Tibial nerve (tissue), 4 donors: ENCODE results near the gene FBN1. TPM values are rescaled to one million over a fixed set of nuclear protein-coding genes. Genes with fewer than 3 reads are reported as not detected.

ENCODE experiments used
- DNase-seq, 2 donors: peaks; one replicate each; pipeline ENCODE4 v3.0.0-alpha.2; 2019; ENCODE audit warnings: low spot score in 2 of 2
- H3K27ac ChIP-seq, 4 donors: fragments of 200-600 bp; sonication (generic) in 3 of 4; one replicate each; pipeline ENCODE4 v1.5.1; 2017 to 2019; ENCODE audit warnings: mild to moderate bottlenecking in 1 of 4
- H3K27me3 ChIP-seq, 2 donors: fragments of 200-600 bp; sonication (generic) in 1 of 2; one replicate each; pipeline versions ENCODE4 v1.5.1 to v1.6.0; 2017 to 2019
- H3K36me3 ChIP-seq, 3 donors: fragments of 200-600 bp; sonication (generic); one replicate each; pipeline ENCODE4 v1.5.1; 2018 to 2019
- H3K4me1 ChIP-seq, 4 donors: fragments of 200-600 bp; sonication (generic) in 3 of 4; one replicate each; pipeline ENCODE4 v1.5.1; 2017 to 2019
- H3K4me3 ChIP-seq, 4 donors: fragments of 200-600 bp; sonication (generic) in 3 of 4; one replicate each; pipeline ENCODE4 v1.5.1; 2017 to 2019; ENCODE audit warnings: mild to moderate bottlenecking in 1 of 4, moderate library complexity in 1 of 4
- H3K9me3 ChIP-seq, 4 donors: fragments of 200-600 bp; sonication (generic) in 3 of 4; one replicate each; pipeline ENCODE4 v1.5.1; 2017 to 2019
- EP300 ChIP-seq, 2 donors: sonication (generic); formaldehyde crosslinking; IDR thresholded peaks; one replicate each; pipeline ENCODE4 v1.6.1; 2017; ENCODE audit warnings: antibody characterized with exemption in 2 of 2, mild to moderate bottlenecking in 1 of 2
- POLR2A ChIP-seq, 2 donors: fragments of 450-650 bp; IDR thresholded peaks; one replicate each; pipeline ENCODE4 v1.6.1; 2017; ENCODE audit warnings: antibody characterized with exemption in 2 of 2, mild to moderate bottlenecking in 2 of 2, moderate library complexity in 2 of 2
- WGBS, 2 donors: methylation state at CpG; one replicate each; pipeline ENCODE4 v1.1.5; 2018; 5-methylcytosine and 5-hydroxymethylcytosine counted together
- total RNA-seq, 4 donors: library from RNA; depleted of rRNA; stranded (reverse); fragments of >200 nt; gene quantifications; one replicate each; pipeline ENCODE4 v1.1.0, GENCODE V29; 2016
- TF ChIP-seq, protein P1 (sequence below), 5 experiments: fragments of 200-600 bp in 3 of 5; fragments of 450-650 bp in 2 of 5; sonication (generic) in 3 of 5; IDR thresholded peaks; one replicate each; pipeline ENCODE4 v1.5.1; 2016 to 2019; ENCODE audit warnings: antibody characterized with exemption in 5 of 5, mild to moderate bottlenecking in 3 of 5, moderate library complexity in 2 of 5

The FBN1 gene
- total RNA-seq, 4 donors from 2014 or later, result 144 to 293 (median 234) TPM

DNA sequence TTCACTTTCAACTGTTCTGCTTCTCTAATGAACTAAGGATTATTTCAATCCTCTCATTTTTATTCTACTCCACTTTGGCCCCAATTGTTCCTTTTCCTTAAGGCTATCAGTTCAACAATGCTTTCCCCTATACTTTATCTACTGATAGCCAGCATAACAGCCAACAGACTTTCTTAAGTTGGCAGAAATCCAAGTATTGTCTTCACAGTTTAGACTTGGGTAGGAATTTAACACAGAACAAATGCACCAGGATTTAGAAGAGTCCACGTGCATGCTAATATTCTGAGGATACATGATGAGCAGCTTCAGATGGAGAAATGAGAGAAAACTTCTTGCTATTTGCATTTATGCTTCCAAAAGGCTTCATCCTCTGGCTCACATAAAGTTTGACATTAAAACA, 54.8 kb downstream of the FBN1 start:
- no peak overlapping the region for H3K4me3 ChIP-seq
- peaks cover 0 to 19% (median 0%) of the 10 kb centered on the region in 4 donors for H3K4me1 ChIP-seq
- 4 to 15% methylated on average over 1 of the region's 1 CpG for WGBS, 2 donors
- no peak for DNase-seq
- H3K27ac ChIP-seq, result no peak overlapping the region
- no peaks in the 10 kb centered on the region for H3K9me3 ChIP-seq
- TF ChIP-seq, protein P1, sequence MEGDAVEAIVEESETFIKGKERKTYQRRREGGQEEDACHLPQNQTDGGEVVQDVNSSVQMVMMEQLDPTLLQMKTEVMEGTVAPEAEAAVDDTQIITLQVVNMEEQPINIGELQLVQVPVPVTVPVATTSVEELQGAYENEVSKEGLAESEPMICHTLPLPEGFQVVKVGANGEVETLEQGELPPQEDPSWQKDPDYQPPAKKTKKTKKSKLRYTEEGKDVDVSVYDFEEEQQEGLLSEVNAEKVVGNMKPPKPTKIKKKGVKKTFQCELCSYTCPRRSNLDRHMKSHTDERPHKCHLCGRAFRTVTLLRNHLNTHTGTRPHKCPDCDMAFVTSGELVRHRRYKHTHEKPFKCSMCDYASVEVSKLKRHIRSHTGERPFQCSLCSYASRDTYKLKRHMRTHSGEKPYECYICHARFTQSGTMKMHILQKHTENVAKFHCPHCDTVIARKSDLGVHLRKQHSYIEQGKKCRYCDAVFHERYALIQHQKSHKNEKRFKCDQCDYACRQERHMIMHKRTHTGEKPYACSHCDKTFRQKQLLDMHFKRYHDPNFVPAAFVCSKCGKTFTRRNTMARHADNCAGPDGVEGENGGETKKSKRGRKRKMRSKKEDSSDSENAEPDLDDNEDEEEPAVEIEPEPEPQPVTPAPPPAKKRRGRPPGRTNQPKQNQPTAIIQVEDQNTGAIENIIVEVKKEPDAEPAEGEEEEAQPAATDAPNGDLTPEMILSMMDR (IDR thresholded peaks at IDR 0.05), result no peak
- TF ChIP-seq POLR2A (IDR thresholded peaks at IDR 0.05) (no peak), EP300 (IDR thresholded peaks at IDR 0.05) (no peak)
- peaks cover 0 to 11% (median 0%) of the 10 kb centered on the region in 3 donors for H3K36me3 ChIP-seq
- no peaks in the 10 kb centered on the region for H3K27me3 ChIP-seq

DNA sequence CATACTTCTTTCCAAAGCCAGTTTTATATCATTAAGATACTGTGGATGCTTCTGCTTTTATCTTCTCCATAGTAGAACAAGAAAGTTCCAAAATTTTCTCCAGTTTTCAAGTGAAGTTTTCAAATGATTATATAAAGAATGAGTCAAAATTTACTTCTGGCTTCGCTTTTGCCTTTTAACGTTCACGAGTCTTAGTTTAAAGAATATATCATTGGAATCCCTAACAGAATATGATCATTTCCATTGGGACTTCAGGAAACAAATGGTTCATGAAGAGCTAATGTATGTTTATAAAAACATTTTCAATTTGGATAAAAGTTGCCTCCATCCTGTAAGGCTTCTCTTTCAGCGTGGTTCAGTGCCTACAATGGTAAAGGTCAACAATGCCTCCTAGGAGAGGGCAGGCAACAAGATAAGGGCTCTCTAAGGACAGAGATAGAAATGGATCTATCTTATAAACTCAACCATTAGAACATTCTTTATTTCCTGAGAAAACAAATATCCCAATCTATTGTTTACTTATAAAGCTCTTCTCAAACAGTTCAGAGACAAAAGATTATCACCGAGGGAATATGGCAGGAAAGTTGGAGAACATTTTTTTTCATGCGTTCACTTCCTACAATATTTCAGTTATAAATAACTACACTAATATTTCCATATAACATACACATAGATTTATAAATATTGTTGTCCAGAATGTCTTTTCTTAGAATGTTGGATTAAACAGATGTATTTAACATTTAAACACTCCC, 60.5 kb downstream of the FBN1 start:
- Histone ChIP-seq H3K27me3 (no peaks in the 10 kb centered on the region), H3K4me1 (peaks cover 0 to 35% (median 8%) of the 10 kb centered on the region in 4 donors), H3K4me3 (no peak overlapping the region), H3K36me3 (peaks cover 0 to 8% (median 0%) of the 10 kb centered on the region in 3 donors), H3K9me3 (no peaks in the 10 kb centered on the region), H3K27ac (no peak overlapping the region)
- no peak for DNase-seq
- WGBS, 2 donors, result 69 to 74% methylated on average over 6 of the region's 6 CpGs
- TF ChIP-seq POLR2A (IDR thresholded peaks at IDR 0.05) (no peak), EP300 (IDR thresholded peaks at IDR 0.05) (no peak)
- TF ChIP-seq, protein P1 (IDR thresholded peaks at IDR 0.05), result no peak

DNA sequence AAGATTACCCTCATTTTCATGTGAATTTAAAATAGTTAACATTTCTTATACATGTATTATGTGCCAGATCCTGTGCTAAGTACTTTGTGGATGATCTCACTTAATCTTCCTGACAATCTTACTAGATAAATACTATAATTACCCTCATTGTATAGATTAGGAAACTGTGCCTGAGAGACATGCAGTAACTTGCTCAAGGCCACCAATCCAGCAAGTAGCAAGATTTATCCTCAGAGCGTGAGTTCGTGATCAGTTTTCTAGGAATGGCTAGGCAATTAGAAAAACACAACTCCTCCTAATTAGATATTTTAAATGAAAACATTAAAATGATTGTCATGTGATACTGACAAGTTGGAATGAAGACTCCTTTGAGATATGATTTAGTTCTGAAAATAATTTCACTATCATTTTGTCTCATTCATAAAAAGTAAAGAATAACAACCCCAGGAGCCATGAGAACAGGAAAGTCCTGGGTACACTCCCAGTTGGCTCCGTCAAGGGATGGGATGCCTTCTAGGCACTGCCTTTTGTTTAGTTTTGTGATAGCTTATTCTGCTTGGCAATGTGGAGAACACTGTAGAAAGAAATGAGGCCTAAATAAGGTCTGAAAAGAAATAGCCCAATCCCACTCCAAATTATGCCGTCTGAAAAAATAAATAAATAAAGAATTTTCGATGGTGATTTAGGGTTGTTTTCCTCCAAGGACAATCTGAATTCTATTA, 61.3 kb downstream of the FBN1 start:
- Histone ChIP-seq H3K9me3 (no peaks in the 10 kb centered on the region), H3K27ac (no peak overlapping the region), H3K4me1 (peaks cover 0 to 43% (median 10%) of the 10 kb centered on the region in 4 donors), H3K36me3 (peaks cover 0 to 8% (median 0%) of the 10 kb centered on the region in 3 donors), H3K27me3 (no peaks in the 10 kb centered on the region), H3K4me3 (no peak overlapping the region)
- TF ChIP-seq POLR2A (IDR thresholded peaks at IDR 0.05) (no peak), EP300 (IDR thresholded peaks at IDR 0.05) (no peak)
- TF ChIP-seq, protein P1 (IDR thresholded peaks at IDR 0.05), result no peak
- 78% methylated on average over 5 of the region's 5 CpGs for WGBS, 2 donors
- DNase-seq, result no peak

DNA sequence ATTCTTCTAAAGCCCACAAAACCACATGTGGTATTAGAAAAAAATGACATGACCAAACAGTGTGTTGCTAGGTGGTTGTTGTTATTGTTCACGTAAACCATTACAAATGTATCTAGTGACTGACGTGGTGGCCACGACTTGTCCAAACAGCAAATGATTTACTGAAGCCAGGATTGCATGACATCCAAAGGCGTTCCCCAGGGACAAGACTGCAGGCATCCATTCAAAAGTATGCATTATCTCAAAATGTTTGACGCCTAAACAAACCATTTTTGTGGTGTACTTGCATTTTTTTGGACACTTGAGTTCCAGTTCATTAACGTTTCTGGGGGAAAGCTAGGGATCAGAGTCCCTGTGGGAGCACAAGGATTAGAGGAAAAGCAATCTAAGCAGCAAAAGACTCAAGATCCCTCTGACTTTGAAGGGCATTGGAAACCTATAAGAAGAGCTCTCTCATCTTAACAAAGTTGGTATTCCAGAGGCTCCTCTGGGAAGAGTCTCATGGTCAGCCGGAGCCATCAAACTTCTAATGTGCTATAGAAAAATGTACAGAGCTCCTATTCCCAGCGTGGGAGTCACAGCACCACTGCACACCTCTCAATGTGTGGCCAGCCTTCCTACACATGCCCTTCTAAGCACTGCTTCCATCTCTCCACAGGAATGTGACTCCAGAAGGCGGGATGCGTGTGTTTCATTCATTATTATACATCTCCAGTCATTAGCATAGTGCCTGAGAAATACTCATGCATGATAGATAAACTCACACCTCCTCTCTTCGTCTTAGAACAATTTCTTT, 62.9 kb downstream of the FBN1 start:
- no peak overlapping the region for H3K27ac ChIP-seq
- H3K27me3 ChIP-seq, result no peaks in the 10 kb centered on the region
- H3K36me3 ChIP-seq, result no peaks in the 10 kb centered on the region
- H3K4me1 ChIP-seq, result peaks cover 0 to 52% (median 13%) of the 10 kb centered on the region in 4 donors
- no peak for DNase-seq
- no peaks in the 10 kb centered on the region for H3K9me3 ChIP-seq
- H3K4me3 ChIP-seq, result no peak overlapping the region
- TF ChIP-seq, protein P1 (IDR thresholded peaks at IDR 0.05), result no peak
- no peak for TF ChIP-seq EP300 (IDR thresholded peaks at IDR 0.05)
- TF ChIP-seq POLR2A (IDR thresholded peaks at IDR 0.05), result no peak
- WGBS, 2 donors, result 69 to 78% methylated on average over 11 of the region's 11 CpGs
